Liver (tissue), 9 donors: ENCODE results near the gene ALDH1A2. TPM values are rescaled to one million over a fixed set of nuclear protein-coding genes. Genes with fewer than 3 reads are reported as not detected.
A peak's percentile ranks its signal among the peaks of the same experiment; 100 is the strongest.

ENCODE experiments used
- DNase-seq: peaks from one replicate; pipeline ENCODE4 v3.0.0-alpha.2; 2017; ENCODE audit warnings: low spot score
- H3K27ac ChIP-seq, 2 donors: one replicate each; pipeline ENCODE4 v1.7.0; 2013; ENCODE audit warnings: inconsistent platforms in 2 of 2, low read length in 2 of 2, control low read depth in 1 of 2, low read depth in 1 of 2, mild to moderate bottlenecking in 1 of 2
- H3K27me3 ChIP-seq, 4 donors: one replicate each; pipeline versions ENCODE4 v1.6.1 to v1.7.0; 2013; ENCODE audit warnings: low read length in 3 of 4, inconsistent platforms in 1 of 4, mild to moderate bottlenecking in 1 of 4, moderate library complexity in 1 of 4; ENCODE audit not compliant: control insufficient read depth in 4 of 4, insufficient read depth in 4 of 4
- H3K36me3 ChIP-seq, 4 donors: one replicate each; pipeline versions ENCODE4 v1.6.1 to v1.7.0; 2013; ENCODE audit warnings: low read length in 3 of 4, mild to moderate bottlenecking in 3 of 4, low read depth in 1 of 4, moderate library complexity in 1 of 4; ENCODE audit not compliant: control insufficient read depth in 4 of 4, insufficient read depth in 3 of 4
- H3K4me1 ChIP-seq, 4 donors: one replicate each; pipeline versions ENCODE4 v1.6.1 to v1.7.0; 2013; ENCODE audit warnings: low read length in 3 of 4, mild to moderate bottlenecking in 3 of 4, moderate library complexity in 1 of 4; ENCODE audit not compliant: control insufficient read depth in 4 of 4, insufficient read depth in 4 of 4
- H3K4me3 ChIP-seq, 3 donors: one replicate each; pipeline versions ENCODE4 v1.6.1 to v1.7.0; 2013; ENCODE audit warnings: low read length in 3 of 3, control low read depth in 1 of 3, low read depth in 1 of 3, mild to moderate bottlenecking in 1 of 3
- H3K9ac ChIP-seq, 2 donors: one replicate each; pipeline ENCODE4 v1.7.0; 2013; ENCODE audit warnings: low read length in 2 of 2, mild to moderate bottlenecking in 2 of 2, moderate library complexity in 2 of 2, control low read depth in 1 of 2, low read depth in 1 of 2
- H3K9me3 ChIP-seq, 4 donors: one replicate each; pipeline versions ENCODE4 v1.6.1 to v1.7.0; 2013; ENCODE audit warnings: low read length in 3 of 4; ENCODE audit not compliant: control insufficient read depth in 4 of 4
- ATF3 ChIP-seq: IDR thresholded peaks from 2 replicates; pipeline ENCODE4 v1.6.1; 2016; ENCODE audit warnings: antibody characterized with exemption
- CTCF ChIP-seq: fragments of 150-350 bp; IDR thresholded peaks from 2 replicates; pipeline ENCODE4 v1.5.1; 2017; ENCODE audit warnings: improper control_type of control experiment, low read depth, low read length; ENCODE audit not compliant: missing input control
- FOXA2 ChIP-seq: IDR thresholded peaks from 2 replicates; pipeline ENCODE4 v1.6.1; 2016; ENCODE audit warnings: antibody characterized with exemption
- GABPA ChIP-seq, 2 donors: IDR thresholded peaks in 1 of 2; conservative IDR thresholded peaks in 1 of 2; 2 replicates each; pipeline ENCODE4 v1.6.1; 2016; ENCODE audit warnings: antibody characterized with exemption in 2 of 2, mild to moderate bottlenecking in 1 of 2, moderate library complexity in 1 of 2
- HNF4A ChIP-seq, 2 donors: conservative IDR thresholded peaks; 2 replicates each; pipeline ENCODE4 v1.6.1; 2016; ENCODE audit warnings: antibody characterized with exemption in 2 of 2, mild to moderate bottlenecking in 2 of 2
- JUND ChIP-seq, 2 donors: IDR thresholded peaks; 2 replicates each; pipeline ENCODE4 v1.6.1; 2016; ENCODE audit warnings: antibody characterized with exemption in 2 of 2
- MAX ChIP-seq: IDR thresholded peaks from 2 replicates; pipeline ENCODE4 v1.6.1; 2016; ENCODE audit warnings: antibody characterized with exemption
- NR2F2 ChIP-seq: IDR thresholded peaks from 2 replicates; pipeline ENCODE4 v1.6.1; 2016; ENCODE audit warnings: antibody characterized with exemption
- REST ChIP-seq: IDR thresholded peaks from 2 replicates; pipeline ENCODE4 v1.6.1; 2016; ENCODE audit warnings: antibody characterized with exemption, mild to moderate bottlenecking
- RXRA ChIP-seq, 2 donors: IDR thresholded peaks; 2 replicates each; pipeline ENCODE4 v1.6.1; 2017 to 2018; ENCODE audit warnings: antibody characterized with exemption in 2 of 2, mild to moderate bottlenecking in 1 of 2
- SP1 ChIP-seq: IDR thresholded peaks from 2 replicates; pipeline ENCODE4 v1.6.1; 2018; ENCODE audit warnings: antibody characterized with exemption, mild to moderate bottlenecking
- YY1 ChIP-seq: IDR thresholded peaks from 2 replicates; pipeline ENCODE4 v1.6.1; 2016; ENCODE audit warnings: antibody characterized with exemption, mild to moderate bottlenecking
- WGBS: extraction: QIAGEN DNeasy Blood & Tissue Kit; methylation state at CpG from one replicate; pipeline ENCODE4 v1.1.7; 2013; 5-methylcytosine and 5-hydroxymethylcytosine counted together
- polyA plus RNA-seq, 2 donors: library from polyadenylated mRNA; stranded (reverse) in 1 of 2; unstranded in 1 of 2; fragments of 200-250 nt in 1 of 2; fragments of >200 nt in 1 of 2; fragmentation: Nextera tagmentation in 1 of 2; extraction: Ambion mirVana in 1 of 2; gene quantifications; one replicate each; pipeline versions ENCODE4 v1.2.1 to v1.2.3, GENCODE V29; 2013 to 2015
- total RNA-seq, 2 donors: library from RNA; depleted of rRNA; stranded (reverse); fragments of >200 nt; gene quantifications; one replicate each; pipeline ENCODE4 v1.2.3, GENCODE V29; 2014
- donor health status: healthy.
- donor health status: healthy.
- donor health status: healthy.
- donor health status: healthy.
- donor health status: healthy.

ALDH1A2 gene
- total and polyA plus RNA-seq, 4 donors = 1.2 to 22.7 (median 14.0) TPM

GRCh38 chr15:58026552-58026951 lies 39.0 kb downstream of the ALDH1A2 start:
- no peak for DNase-seq
- no peak overlapping the region for H3K9ac ChIP-seq
- H3K4me3 ChIP-seq = peak overlapping the region in 2 of 3 donors; percentile 1 to 24
- H3K36me3 ChIP-seq = no peaks in the 10 kb centered on the region
- H3K27ac ChIP-seq = no peak overlapping the region
- WGBS = 88% methylated on average over 7 of the region's 7 CpGs
- peaks cover 6 to 24% (median 11%) of the 10 kb centered on the region in 4 donors for H3K9me3 ChIP-seq
- no peaks in the 10 kb centered on the region for H3K4me1 ChIP-seq
- TF ChIP-seq MAX (no peak), CTCF (no peak), RXRA (IDR thresholded peaks at IDR 0.05) (no peak), NR2F2 (no peak), JUND (IDR thresholded peaks at IDR 0.05) (no peak), ATF3 (no peak), FOXA2 (no peak), GABPA (IDR thresholded peaks at IDR 0.05 in 1 of 2, conservative IDR thresholded peaks at IDR 0.05 in 1 of 2) (no peak), SP1 (no peak), HNF4A (conservative IDR thresholded peaks at IDR 0.05) (no peak), YY1 (no peak), REST (no peak)
- H3K27me3 ChIP-seq = no peaks in the 10 kb centered on the region

GRCh38 chr15:58026051-58026450 lies 39.5 kb downstream of the ALDH1A2 start:
- peaks cover 6 to 24% (median 11%) of the 10 kb centered on the region in 4 donors for H3K9me3 ChIP-seq
- no peaks in the 10 kb centered on the region for H3K4me1 ChIP-seq
- DNase-seq = no peak
- H3K27ac ChIP-seq = no peak overlapping the region
- no peak overlapping the region for H3K9ac ChIP-seq
- no peaks in the 10 kb centered on the region for H3K36me3 ChIP-seq
- TF ChIP-seq SP1 = no peak
- H3K27me3 ChIP-seq = no peaks in the 10 kb centered on the region
- peak overlapping the region in 1 of 3 donors; percentile 1 for H3K4me3 ChIP-seq
- WGBS = 90% methylated on average over 1 of the region's 1 CpG
